Sigmoid colon (tissue), 7 donors: Measurements from ENCODE around the gene OR6K3. TPM values are rescaled to one million over a fixed set of nuclear protein-coding genes. Genes with fewer than 3 reads are reported as not detected.

Experiments
- DNase-seq: peaks from one replicate; pipeline ENCODE4 v3.0.0-alpha.2; 2019
- H3K27ac ChIP-seq, 4 donors: fragments of 200-600 bp; sonication (generic); one replicate each; pipeline ENCODE4 v1.5.1; 2016 to 2019; ENCODE audit warnings: mild to moderate bottlenecking in 1 of 4
- H3K27me3 ChIP-seq, 3 donors: fragments of 200-600 bp; sonication (generic); one replicate each; pipeline ENCODE4 v1.5.1; 2019; ENCODE audit warnings: mild to moderate bottlenecking in 1 of 3
- H3K36me3 ChIP-seq, 4 donors: fragments of 200-600 bp; sonication (generic); one replicate each; pipeline ENCODE4 v1.5.1; 2016 to 2019
- H3K4me1 ChIP-seq, 4 donors: fragments of 200-600 bp; sonication (generic); one replicate each; pipeline ENCODE4 v1.5.1; 2017 to 2019
- H3K4me3 ChIP-seq, 4 donors: fragments of 200-600 bp; sonication (generic); one replicate each; pipeline ENCODE4 v1.5.1; 2017 to 2019; ENCODE audit warnings: mild to moderate bottlenecking in 2 of 4, moderate library complexity in 1 of 4
- H3K9me3 ChIP-seq, 4 donors: fragments of 200-600 bp in 3 of 4; sonication (generic) in 3 of 4; one replicate each; pipeline versions ENCODE4 v1.5.1 to v1.6.1; 2013 to 2019
- EP300 ChIP-seq, 4 donors: sonication (generic); formaldehyde crosslinking; IDR thresholded peaks; one replicate each; pipeline ENCODE4 v1.6.1; 2017; ENCODE audit warnings: antibody characterized with exemption in 4 of 4
- POLR2A ChIP-seq, 2 donors: fragments of 450-650 bp; IDR thresholded peaks; one replicate each; pipeline ENCODE4 v1.6.1; 2016; ENCODE audit warnings: antibody characterized with exemption in 2 of 2, mild to moderate bottlenecking in 2 of 2, moderate library complexity in 2 of 2
- POLR2AphosphoS5 ChIP-seq, 4 donors: sonication (generic); formaldehyde crosslinking; IDR thresholded peaks; one replicate each; pipeline ENCODE4 v1.6.1; 2017; ENCODE audit warnings: antibody characterized with exemption in 4 of 4
- WGBS, 2 donors: extraction: QIAGEN DNeasy Blood & Tissue Kit; methylation state at CpG; one replicate each; pipeline ENCODE4 v1.1.7; 2013; 5-methylcytosine and 5-hydroxymethylcytosine counted together
- intact Hi-C: fragments of 100-400 bp; cut with DNase I; formaldehyde crosslinking; loops from one replicate; pipeline ENCODE4 v1.15.1; 2023
- polyA plus RNA-seq, 3 donors: library from polyadenylated mRNA; stranded (reverse); fragments of 200-250 nt; gene quantifications; one replicate each; pipeline ENCODE4 v1.2.3, GENCODE V29; 2013
- total RNA-seq, 4 donors: library from RNA; depleted of rRNA; stranded (reverse); fragments of >200 nt; gene quantifications; one replicate each; pipeline ENCODE4 v1.1.0, GENCODE V29; 2016
- TF ChIP-seq, protein P1 (sequence below), 4 experiments: fragments of 450-650 bp in 3 of 4; fragments of 200-600 bp in 1 of 4; IDR thresholded peaks; one replicate each; pipeline ENCODE4 v1.5.1; 2016 to 2019; ENCODE audit warnings: antibody characterized with exemption in 4 of 4, mild to moderate bottlenecking in 3 of 4, moderate library complexity in 2 of 4
- donor health status: healthy with polysubstance abuse.
- donor health status: Bipolar disorder and iron deficiency.
- donor health status: healthy.

The OR6K3 gene
- total and polyA plus RNA-seq, 7 donors, result not detected

DNA sequence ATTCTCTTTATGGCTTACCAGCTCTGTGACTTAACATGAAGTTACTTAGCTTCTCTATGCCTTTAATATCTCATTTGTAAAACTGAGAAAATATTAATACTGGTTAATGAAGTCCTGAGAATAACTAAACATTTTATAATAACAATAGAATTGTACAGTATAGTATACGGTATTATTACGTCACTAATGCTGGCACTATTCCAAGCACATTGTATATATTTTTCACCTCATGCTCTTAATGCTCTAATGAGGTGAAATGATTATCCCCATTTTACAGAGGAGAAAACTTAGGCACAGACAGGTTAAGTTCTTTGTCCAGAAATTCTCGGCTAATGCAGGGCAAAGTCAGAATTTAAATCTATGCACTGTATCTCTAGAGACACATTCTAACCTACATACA is 856 bp downstream of the OR6K3 start:
- Histone ChIP-seq H3K4me1 (no peaks in the 10 kb centered on the region), H3K4me3 (no peak overlapping the region), H3K27ac (no peak overlapping the region), H3K27me3 (no peaks in the 10 kb centered on the region), H3K36me3 (no peaks in the 10 kb centered on the region), H3K9me3 (no peaks in the 10 kb centered on the region)
- intact Hi-C loops, result no loop called here
- no peak for DNase-seq
- WGBS, 2 donors, result 51 to 78% methylated on average over 3 of the region's 3 CpGs
- TF ChIP-seq POLR2AphosphoS5 (IDR thresholded peaks at IDR 0.05) (no peak), POLR2A (IDR thresholded peaks at IDR 0.05) (no peak)
- TF ChIP-seq, protein P1, sequence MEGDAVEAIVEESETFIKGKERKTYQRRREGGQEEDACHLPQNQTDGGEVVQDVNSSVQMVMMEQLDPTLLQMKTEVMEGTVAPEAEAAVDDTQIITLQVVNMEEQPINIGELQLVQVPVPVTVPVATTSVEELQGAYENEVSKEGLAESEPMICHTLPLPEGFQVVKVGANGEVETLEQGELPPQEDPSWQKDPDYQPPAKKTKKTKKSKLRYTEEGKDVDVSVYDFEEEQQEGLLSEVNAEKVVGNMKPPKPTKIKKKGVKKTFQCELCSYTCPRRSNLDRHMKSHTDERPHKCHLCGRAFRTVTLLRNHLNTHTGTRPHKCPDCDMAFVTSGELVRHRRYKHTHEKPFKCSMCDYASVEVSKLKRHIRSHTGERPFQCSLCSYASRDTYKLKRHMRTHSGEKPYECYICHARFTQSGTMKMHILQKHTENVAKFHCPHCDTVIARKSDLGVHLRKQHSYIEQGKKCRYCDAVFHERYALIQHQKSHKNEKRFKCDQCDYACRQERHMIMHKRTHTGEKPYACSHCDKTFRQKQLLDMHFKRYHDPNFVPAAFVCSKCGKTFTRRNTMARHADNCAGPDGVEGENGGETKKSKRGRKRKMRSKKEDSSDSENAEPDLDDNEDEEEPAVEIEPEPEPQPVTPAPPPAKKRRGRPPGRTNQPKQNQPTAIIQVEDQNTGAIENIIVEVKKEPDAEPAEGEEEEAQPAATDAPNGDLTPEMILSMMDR (IDR thresholded peaks at IDR 0.05), result no peak

DNA sequence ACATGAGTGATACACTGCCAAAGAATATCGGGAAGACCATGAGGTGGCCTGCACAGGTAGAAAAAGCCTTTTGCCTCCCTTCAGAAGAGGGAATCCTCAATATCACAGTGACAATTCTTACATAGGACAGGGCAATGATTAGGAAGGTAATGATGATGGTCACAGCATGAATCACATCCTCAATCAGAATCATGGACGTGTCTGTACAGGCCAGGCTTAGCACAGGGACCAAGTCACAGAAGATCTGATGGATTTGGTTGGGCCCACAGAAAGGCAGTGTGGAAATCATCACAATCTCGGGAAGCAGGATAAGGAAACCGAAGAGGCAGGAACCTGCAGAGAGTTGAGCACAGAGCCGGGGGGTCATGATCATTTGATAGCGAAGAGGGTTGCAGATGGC is 3.2 kb downstream of the OR6K3 start:
- H3K4me1 ChIP-seq, result no peaks in the 10 kb centered on the region
- DNase-seq, result no peak
- 83 to 85% methylated on average over 6 of the region's 6 CpGs for WGBS, 2 donors
- no peak overlapping the region for H3K27ac ChIP-seq
- no peaks in the 10 kb centered on the region for H3K36me3 ChIP-seq
- no peaks in the 10 kb centered on the region for H3K27me3 ChIP-seq
- intact Hi-C loops, result no loop called here
- H3K4me3 ChIP-seq, result no peak overlapping the region
- TF ChIP-seq POLR2AphosphoS5 (IDR thresholded peaks at IDR 0.05) (no peak), EP300 (IDR thresholded peaks at IDR 0.05) (no peak), POLR2A (IDR thresholded peaks at IDR 0.05) (no peak)
- TF ChIP-seq, protein P1 (IDR thresholded peaks at IDR 0.05), result no peak
- no peaks in the 10 kb centered on the region for H3K9me3 ChIP-seq

DNA sequence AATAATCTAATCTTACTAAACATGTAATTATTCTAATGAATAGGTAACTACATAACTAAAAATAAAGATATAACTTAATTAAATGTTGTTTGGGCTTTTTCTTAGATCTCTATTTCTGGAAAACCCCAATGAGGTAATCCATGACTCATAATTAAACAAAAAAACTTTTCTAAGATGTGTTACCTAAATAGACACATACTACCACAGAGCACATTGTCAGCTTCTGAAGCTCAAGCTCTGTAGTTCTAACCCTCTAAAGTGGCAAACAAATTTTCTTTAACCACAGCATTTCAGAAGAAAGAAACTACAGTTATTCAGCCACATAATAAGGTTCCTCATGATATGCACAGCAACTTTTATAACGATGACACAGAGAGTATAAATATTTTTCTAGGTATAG is 4.2 kb downstream of the OR6K3 start:
- no peak for TF ChIP-seq EP300 (IDR thresholded peaks at IDR 0.05)
- no peak for TF ChIP-seq POLR2AphosphoS5 (IDR thresholded peaks at IDR 0.05)
- TF ChIP-seq, protein P1 (IDR thresholded peaks at IDR 0.05), result no peak
- TF ChIP-seq POLR2A (IDR thresholded peaks at IDR 0.05), result no peak
- intact Hi-C loops, result no loop called here
- no peak overlapping the region for H3K27ac ChIP-seq
- H3K4me1 ChIP-seq, result no peaks in the 10 kb centered on the region
- 72 to 76% methylated on average over 1 of the region's 1 CpG for WGBS, 2 donors
- no peaks in the 10 kb centered on the region for H3K9me3 ChIP-seq
- no peak overlapping the region for H3K4me3 ChIP-seq
- no peaks in the 10 kb centered on the region for H3K36me3 ChIP-seq
- no peak for DNase-seq
- H3K27me3 ChIP-seq, result no peaks in the 10 kb centered on the region

DNA sequence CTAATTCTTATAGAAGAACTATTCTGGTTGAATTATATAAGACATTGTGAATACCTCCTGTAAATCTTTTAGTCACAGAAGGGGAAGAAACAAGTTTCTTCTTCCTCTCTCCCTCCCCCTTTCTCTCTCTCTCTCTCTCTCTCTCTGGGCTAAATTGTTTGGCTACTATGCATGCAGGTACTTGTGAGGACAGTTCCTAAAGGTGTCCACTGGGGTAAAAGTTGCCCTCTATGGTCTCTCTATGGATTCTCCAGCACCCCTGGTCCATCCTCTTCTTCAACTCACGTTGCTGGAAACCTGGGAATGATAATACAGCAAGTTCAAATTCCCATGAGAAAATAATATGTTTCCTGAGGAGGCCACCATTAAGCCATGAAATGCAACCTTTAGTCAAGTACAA is 5.8 kb downstream of the OR6K3 start:
- intact Hi-C loops, result no loop called here
- no peak for TF ChIP-seq POLR2AphosphoS5 (IDR thresholded peaks at IDR 0.05)
- TF ChIP-seq EP300 (IDR thresholded peaks at IDR 0.05), result no peak
- TF ChIP-seq, protein P1 (IDR thresholded peaks at IDR 0.05), result no peak
- TF ChIP-seq POLR2A (IDR thresholded peaks at IDR 0.05), result no peak
- H3K9me3 ChIP-seq, result no peaks in the 10 kb centered on the region
- DNase-seq, result no peak
- H3K4me1 ChIP-seq, result no peaks in the 10 kb centered on the region
- H3K36me3 ChIP-seq, result no peaks in the 10 kb centered on the region
- 15 to 61% methylated on average over 1 of the region's 1 CpG for WGBS, 2 donors
- no peak overlapping the region for H3K4me3 ChIP-seq
- H3K27me3 ChIP-seq, result no peaks in the 10 kb centered on the region
- no peak overlapping the region for H3K27ac ChIP-seq

DNA sequence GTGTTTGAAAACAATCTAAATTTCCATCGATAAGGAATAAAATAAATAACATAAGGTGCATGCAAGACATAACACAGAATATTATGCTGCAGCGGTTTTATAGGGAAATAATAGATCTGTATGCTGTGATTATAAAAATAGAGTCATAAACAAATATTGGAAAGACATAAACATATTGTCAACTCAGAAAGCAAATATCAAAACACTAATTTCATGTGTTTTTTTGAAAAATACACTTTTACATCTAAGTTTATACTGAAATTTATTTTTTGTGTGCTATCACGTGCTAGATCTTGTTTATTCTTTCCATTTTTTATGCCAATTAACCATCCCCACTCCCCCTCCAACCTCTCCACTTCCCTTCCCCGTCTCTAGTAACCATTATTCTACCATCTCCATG is 9.4 kb downstream of the OR6K3 start:
- Histone ChIP-seq H3K4me3 (no peak overlapping the region), H3K27ac (no peak overlapping the region), H3K4me1 (no peaks in the 10 kb centered on the region), H3K27me3 (no peaks in the 10 kb centered on the region), H3K9me3 (no peaks in the 10 kb centered on the region), H3K36me3 (no peaks in the 10 kb centered on the region)
- DNase-seq, result no peak
- WGBS, 2 donors, result 50 to 78% methylated on average over 4 of the region's 4 CpGs
- TF ChIP-seq, protein P1 (IDR thresholded peaks at IDR 0.05), result no peak
- no peak for TF ChIP-seq EP300 (IDR thresholded peaks at IDR 0.05)
- no peak for TF ChIP-seq POLR2AphosphoS5 (IDR thresholded peaks at IDR 0.05)
- TF ChIP-seq POLR2A (IDR thresholded peaks at IDR 0.05), result no peak
- intact Hi-C loops, result no loop called here
